Left ventricle myocardium inferior (tissue), 1 donor: ENCODE measurements around the gene GJB3. TPM values are rescaled to one million over a fixed set of nuclear protein-coding genes. Genes with fewer than 3 reads are reported as not detected.

Experiments used
- DNase-seq: peaks from one replicate; pipeline ENCODE4 v3.0.0-alpha.2; 2020
- H3K27ac ChIP-seq: fragments of 200-600 bp; replicated peaks from 2 replicates; pipeline ENCODE4 v1.8.0; 2021
- H3K27me3 ChIP-seq: fragments of 200-600 bp; 2 replicates; pipeline ENCODE4 v1.8.0; 2021; ENCODE audit warnings: low read depth
- H3K36me3 ChIP-seq: fragments of 200-600 bp; 2 replicates; pipeline ENCODE4 v1.8.0; 2021
- H3K4me1 ChIP-seq: fragments of 200-600 bp; 2 replicates; pipeline ENCODE4 v1.8.0; 2021
- H3K4me3 ChIP-seq: fragments of 200-600 bp; 2 replicates; pipeline ENCODE4 v1.8.0; 2021; ENCODE audit warnings: mild to moderate bottlenecking, moderate library complexity
- H3K9me3 ChIP-seq: fragments of 200-600 bp; replicated peaks from 2 replicates; pipeline ENCODE4 v1.8.0; 2021
- intact Hi-C: fragments of 100-400 bp; cut with micrococcal nuclease; formaldehyde crosslinking; loops from one replicate; pipeline ENCODE4 v1.11.0; 2022
- total RNA-seq: library from RNA; stranded (reverse); fragmentation: NEBNext Ultra II Directional; extraction: Animal tissue kit (Norgen Biotek cat#: 25700); gene quantifications from one replicate; pipeline ENCODE4 v1.2.1, GENCODE V29; 2021
- TF ChIP-seq, protein P1 (sequence below): fragments of 200-600 bp; IDR thresholded peaks from 2 replicates; pipeline ENCODE4 v1.8.0; 2021; ENCODE audit warnings: antibody characterized with exemption, mild to moderate bottlenecking, borderline replicate concordance
- donor health status: DM: no; HTN: yes; CAD: no; lungs with severe emphysema.

GJB3 gene
- total RNA-seq, 1 donor from 2014 or later = not detected

DNA sequence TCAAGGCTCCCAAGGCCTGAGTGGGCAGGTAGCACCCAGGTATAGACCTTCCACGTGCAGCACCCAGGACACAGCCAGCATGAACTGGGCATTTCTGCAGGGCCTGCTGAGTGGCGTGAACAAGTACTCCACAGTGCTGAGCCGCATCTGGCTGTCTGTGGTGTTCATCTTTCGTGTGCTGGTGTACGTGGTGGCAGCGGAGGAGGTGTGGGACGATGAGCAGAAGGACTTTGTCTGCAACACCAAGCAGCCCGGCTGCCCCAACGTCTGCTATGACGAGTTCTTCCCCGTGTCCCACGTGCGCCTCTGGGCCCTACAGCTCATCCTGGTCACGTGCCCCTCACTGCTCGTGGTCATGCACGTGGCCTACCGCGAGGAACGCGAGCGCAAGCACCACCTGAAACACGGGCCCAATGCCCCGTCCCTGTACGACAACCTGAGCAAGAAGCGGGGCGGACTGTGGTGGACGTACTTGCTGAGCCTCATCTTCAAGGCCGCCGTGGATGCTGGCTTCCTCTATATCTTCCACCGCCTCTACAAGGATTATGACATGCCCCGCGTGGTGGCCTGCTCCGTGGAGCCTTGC lies 19.7 kb upstream of the GJB3 start:
- Histone ChIP-seq H3K27me3 (peaks cover 82% of the 10 kb centered on the region), H3K27ac (no peak overlapping the region), H3K9me3 (no peaks in the 10 kb centered on the region), H3K36me3 (no peaks in the 10 kb centered on the region), H3K4me3 (no peak overlapping the region), H3K4me1 (no peaks in the 10 kb centered on the region)
- intact Hi-C loops = no loop called here
- no peak for DNase-seq
- TF ChIP-seq, protein P1, sequence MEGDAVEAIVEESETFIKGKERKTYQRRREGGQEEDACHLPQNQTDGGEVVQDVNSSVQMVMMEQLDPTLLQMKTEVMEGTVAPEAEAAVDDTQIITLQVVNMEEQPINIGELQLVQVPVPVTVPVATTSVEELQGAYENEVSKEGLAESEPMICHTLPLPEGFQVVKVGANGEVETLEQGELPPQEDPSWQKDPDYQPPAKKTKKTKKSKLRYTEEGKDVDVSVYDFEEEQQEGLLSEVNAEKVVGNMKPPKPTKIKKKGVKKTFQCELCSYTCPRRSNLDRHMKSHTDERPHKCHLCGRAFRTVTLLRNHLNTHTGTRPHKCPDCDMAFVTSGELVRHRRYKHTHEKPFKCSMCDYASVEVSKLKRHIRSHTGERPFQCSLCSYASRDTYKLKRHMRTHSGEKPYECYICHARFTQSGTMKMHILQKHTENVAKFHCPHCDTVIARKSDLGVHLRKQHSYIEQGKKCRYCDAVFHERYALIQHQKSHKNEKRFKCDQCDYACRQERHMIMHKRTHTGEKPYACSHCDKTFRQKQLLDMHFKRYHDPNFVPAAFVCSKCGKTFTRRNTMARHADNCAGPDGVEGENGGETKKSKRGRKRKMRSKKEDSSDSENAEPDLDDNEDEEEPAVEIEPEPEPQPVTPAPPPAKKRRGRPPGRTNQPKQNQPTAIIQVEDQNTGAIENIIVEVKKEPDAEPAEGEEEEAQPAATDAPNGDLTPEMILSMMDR = no peak

DNA sequence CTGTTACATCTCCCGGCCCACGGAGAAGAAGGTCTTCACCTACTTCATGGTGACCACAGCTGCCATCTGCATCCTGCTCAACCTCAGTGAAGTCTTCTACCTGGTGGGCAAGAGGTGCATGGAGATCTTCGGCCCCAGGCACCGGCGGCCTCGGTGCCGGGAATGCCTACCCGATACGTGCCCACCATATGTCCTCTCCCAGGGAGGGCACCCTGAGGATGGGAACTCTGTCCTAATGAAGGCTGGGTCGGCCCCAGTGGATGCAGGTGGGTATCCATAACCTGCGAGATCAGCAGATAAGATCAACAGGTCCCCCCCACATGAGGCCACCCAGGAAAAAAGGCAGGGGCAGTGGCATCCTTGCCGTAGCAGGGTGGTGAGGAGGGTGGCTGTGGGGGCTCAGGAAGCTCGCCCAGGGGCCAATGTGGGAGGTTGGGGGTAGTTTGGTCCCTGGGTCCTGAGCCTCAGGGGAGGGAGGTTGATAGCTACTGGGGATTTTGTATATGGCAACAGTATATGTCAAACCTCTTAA lies 19.2 kb upstream of the GJB3 start:
- no peak overlapping the region for H3K27ac ChIP-seq
- TF ChIP-seq, protein P1 = no peak
- intact Hi-C loops = no loop called here
- no peak for DNase-seq
- H3K27me3 ChIP-seq = peaks cover 79% of the 10 kb centered on the region
- H3K36me3 ChIP-seq = no peaks in the 10 kb centered on the region
- H3K4me1 ChIP-seq = no peaks in the 10 kb centered on the region
- H3K4me3 ChIP-seq = no peak overlapping the region
- H3K9me3 ChIP-seq = no peaks in the 10 kb centered on the region

DNA sequence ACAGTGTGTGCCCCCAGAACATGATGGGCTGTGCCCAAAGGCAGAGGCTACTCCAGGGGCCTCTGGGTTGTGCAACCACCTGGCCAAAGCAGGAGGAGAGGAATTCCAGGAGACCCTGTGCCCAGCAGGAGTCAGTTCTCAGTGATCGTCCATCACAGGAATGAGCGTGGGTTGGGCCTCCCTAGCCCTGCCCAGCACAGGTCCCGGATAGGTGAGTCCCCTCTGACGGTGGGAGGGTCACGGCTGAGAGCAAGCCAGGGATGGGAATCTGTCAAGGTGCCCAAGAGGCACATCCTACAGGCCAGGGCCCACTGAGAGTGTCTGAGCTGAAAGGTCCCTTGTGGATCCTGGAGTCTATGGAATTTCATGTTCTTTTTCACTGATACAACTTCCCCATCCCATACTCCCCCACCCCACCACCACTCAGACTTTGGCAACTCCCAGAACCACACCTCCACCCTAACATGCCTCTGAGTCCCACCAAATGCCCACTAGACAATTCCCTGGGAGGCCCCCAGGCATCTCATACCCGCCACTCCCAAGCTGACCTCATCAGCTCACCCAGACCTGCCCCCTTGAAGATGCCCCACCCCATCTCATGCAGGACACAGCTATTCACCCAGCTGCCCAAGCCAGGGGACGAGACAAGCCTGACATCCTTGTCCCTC lies 18.4 kb upstream of the GJB3 start:
- no peaks in the 10 kb centered on the region for H3K4me1 ChIP-seq
- H3K9me3 ChIP-seq = no peaks in the 10 kb centered on the region
- no peaks in the 10 kb centered on the region for H3K36me3 ChIP-seq
- no peak overlapping the region for H3K27ac ChIP-seq
- intact Hi-C loops = no loop called here
- no peak overlapping the region for H3K4me3 ChIP-seq
- DNase-seq = no peak
- TF ChIP-seq, protein P1 = no peak
- peaks cover 81% of the 10 kb centered on the region for H3K27me3 ChIP-seq

DNA sequence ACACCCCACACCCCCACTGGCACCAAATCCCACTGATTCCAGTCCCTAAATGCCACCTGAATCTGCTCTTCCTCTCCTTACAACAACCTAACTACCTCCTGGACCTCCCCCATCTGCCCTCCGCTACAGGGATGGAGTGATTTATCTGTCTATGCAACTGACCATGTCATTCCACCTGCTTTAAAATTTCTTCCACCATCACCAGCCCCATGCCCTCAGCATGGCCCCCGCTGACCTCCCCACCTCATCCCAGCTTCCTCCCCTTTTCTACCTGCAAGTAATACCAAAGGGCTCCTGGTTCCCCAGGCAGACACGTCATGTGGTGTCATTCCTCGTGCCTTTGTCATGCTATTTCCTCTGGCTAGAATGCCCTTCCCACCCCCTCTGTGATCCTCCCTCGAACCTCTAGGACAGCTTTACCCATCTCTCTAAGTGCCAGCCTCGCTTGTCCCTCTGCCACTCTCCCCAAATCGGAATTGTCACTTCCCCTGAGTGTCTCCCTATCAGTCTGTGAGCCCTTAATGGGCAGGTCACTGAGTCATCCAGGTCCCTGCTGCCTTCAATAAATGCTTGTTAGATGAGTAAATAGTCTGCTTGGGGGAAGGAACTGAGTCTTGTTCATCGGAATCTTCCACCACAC lies 17.8 kb upstream of the GJB3 start:
- no peaks in the 10 kb centered on the region for H3K9me3 ChIP-seq
- H3K4me1 ChIP-seq = no peaks in the 10 kb centered on the region
- peaks cover 80% of the 10 kb centered on the region for H3K27me3 ChIP-seq
- no peak overlapping the region for H3K27ac ChIP-seq
- TF ChIP-seq, protein P1 = no peak
- intact Hi-C loops = no loop called here
- no peak overlapping the region for H3K4me3 ChIP-seq
- DNase-seq = no peak
- H3K36me3 ChIP-seq = no peaks in the 10 kb centered on the region

GRCh38 chr1:34768856-34769255 lies 12.2 kb upstream of the GJB3 start:
- DNase-seq = no peak
- Histone ChIP-seq H3K9me3 (no peaks in the 10 kb centered on the region), H3K27me3 (peaks cover 62% of the 10 kb centered on the region), H3K36me3 (no peaks in the 10 kb centered on the region), H3K4me1 (no peaks in the 10 kb centered on the region), H3K27ac (no peak overlapping the region), H3K4me3 (no peak overlapping the region)
- TF ChIP-seq, protein P1 = no peak
- intact Hi-C loops = no loop called here
